Measurements from ENCODE around the gene PKHD1.

PKHD1 gene

GRCh38 chr6:52065621-52066020, 21.8 kb downstream of the PKHD1 start:
- Histone ChIP-seq H3K79me2 (ENCODE audit: insufficient read depth, low read length) (no peaks in the 10 kb centered on the region), H3K4me1 (ENCODE audit: insufficient read depth, low read length, severe bottlenecking) (peaks cover 7% of the 10 kb centered on the region), H3K9ac (ENCODE audit: low read length) (no peak overlapping the region), H3K9me3 (ENCODE audit: low read length) (no peaks in the 10 kb centered on the region), H3K4me2 (ENCODE audit: low read length) (no peak overlapping the region), H3K36me3 (ENCODE audit: insufficient read depth, low read length) (no peaks in the 10 kb centered on the region), H4K20me1 (ENCODE audit: insufficient read depth, low read length) (no peaks in the 10 kb centered on the region), H3K27ac (ENCODE audit: low read depth, low read length, poor library complexity, severe bottlenecking) (no peak overlapping the region), H3K4me3 (ENCODE audit: low read depth, low read length, poor library complexity, severe bottlenecking) (no peak overlapping the region), H3F3A (ENCODE audit: insufficient read depth, low read length) (no peaks in the 10 kb centered on the region), H3K9me2 (ENCODE audit: low read depth, low read length) (no peaks in the 10 kb centered on the region), H3K27me3 (ENCODE audit: insufficient read depth, low read length) (no peaks in the 10 kb centered on the region; the same call in 1 of the 2 replicates), H2AFZ (ENCODE audit: low read length) (no peak overlapping the region)
- no peak for TF ChIP-seq EZH2 (IDR thresholded peaks at IDR 0.05; ENCODE audit: borderline replicate concordance, low read length)
- TF ChIP-seq CTCF (IDR thresholded peaks at IDR 0.05; ENCODE audit: low read length) = no peak

DNA sequence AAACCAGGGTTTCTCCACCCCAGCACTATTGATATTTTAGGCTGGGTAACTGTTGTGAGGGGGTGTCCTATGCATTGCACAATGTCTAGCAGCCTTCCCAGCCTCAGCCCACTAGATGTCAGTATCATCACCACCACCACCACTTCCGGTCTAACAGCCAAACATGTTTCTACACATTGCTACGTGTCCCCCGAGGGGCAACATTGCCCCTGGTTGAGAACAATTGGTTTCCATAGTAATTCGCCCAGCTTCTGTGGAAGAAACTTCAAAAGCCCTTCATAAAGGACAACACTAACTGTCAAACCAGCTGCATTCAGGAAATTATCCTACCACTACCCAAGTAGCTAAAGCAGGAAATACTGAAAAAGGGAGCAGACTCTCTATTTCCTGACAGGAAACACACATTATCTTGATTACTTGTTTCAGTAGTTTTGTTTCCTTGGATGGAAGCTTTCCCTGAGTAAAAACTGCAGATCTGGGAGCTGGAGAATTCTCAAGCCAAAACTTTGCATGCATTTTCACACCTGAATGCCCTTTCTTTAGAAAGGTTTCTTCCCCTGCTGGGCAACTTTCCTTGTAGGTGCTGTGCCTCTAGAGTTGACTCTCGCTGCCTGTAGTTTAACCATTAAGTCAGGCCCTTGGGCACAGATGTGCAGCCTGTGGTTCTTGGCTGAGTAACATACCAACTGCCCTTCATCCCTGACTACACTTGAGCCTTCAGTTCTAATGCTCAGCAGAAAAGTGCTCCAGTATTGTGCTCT, 23.6 kb downstream of the PKHD1 start:
- TF ChIP-seq EZH2 (IDR thresholded peaks at IDR 0.05; ENCODE audit: borderline replicate concordance, low read length) = no peak
- TF ChIP-seq CTCF (IDR thresholded peaks at IDR 0.05; ENCODE audit: low read length) = peak; percentile 75
- H4K20me1 ChIP-seq (ENCODE audit: insufficient read depth, low read length) = no peaks in the 10 kb centered on the region
- peak overlapping the region; percentile 44 for H3K4me3 ChIP-seq (ENCODE audit: low read depth, low read length, poor library complexity, severe bottlenecking)
- H3K9ac ChIP-seq (ENCODE audit: low read length) = no peak overlapping the region
- H3K36me3 ChIP-seq (ENCODE audit: insufficient read depth, low read length) = no peaks in the 10 kb centered on the region
- no peaks in the 10 kb centered on the region for H3K9me2 ChIP-seq (ENCODE audit: low read depth, low read length)
- H3K27ac ChIP-seq (ENCODE audit: low read depth, low read length, poor library complexity, severe bottlenecking) = no peak overlapping the region
- H2AFZ ChIP-seq (ENCODE audit: low read length) = peak overlapping the region; percentile 100
- H3K27me3 ChIP-seq (ENCODE audit: insufficient read depth, low read length) = no peaks in the 10 kb centered on the region; the same call in 1 of the 2 replicates
- H3K4me1 ChIP-seq (ENCODE audit: insufficient read depth, low read length, severe bottlenecking) = peaks cover 7% of the 10 kb centered on the region
- peak overlapping the region; percentile 69 for H3K4me2 ChIP-seq (ENCODE audit: low read length)
- no peaks in the 10 kb centered on the region for H3K9me3 ChIP-seq (ENCODE audit: low read length)
- H3F3A ChIP-seq (ENCODE audit: insufficient read depth, low read length) = no peaks in the 10 kb centered on the region
- H3K79me2 ChIP-seq (ENCODE audit: insufficient read depth, low read length) = no peaks in the 10 kb centered on the region

DNA sequence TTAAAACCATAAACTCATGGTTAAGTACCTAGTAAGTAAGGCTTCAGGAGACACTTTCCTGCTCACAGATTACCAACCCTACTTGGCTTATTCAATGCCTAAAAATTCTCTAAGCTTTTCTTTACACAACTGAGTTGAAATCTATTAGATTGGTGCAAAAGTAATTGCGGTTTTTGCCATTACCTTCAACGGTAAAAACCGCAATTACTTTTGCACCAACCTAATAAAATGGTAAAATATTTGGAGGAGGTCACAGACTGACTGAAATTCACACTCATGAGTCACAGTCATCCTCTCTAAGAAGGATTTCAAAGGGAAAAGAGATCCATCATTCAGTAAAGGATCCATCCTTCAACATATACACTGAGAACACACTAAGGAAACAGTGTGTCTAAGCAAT, 25.9 kb downstream of the PKHD1 start:
- Histone ChIP-seq H3F3A (ENCODE audit: insufficient read depth, low read length) (no peaks in the 10 kb centered on the region), H3K4me3 (ENCODE audit: low read depth, low read length, poor library complexity, severe bottlenecking) (no peak overlapping the region), H3K36me3 (ENCODE audit: insufficient read depth, low read length) (no peaks in the 10 kb centered on the region), H3K79me2 (ENCODE audit: insufficient read depth, low read length) (no peaks in the 10 kb centered on the region), H3K4me2 (ENCODE audit: low read length) (no peak overlapping the region), H3K9ac (ENCODE audit: low read length) (no peak overlapping the region), H2AFZ (ENCODE audit: low read length) (no peak overlapping the region), H3K9me3 (ENCODE audit: low read length) (no peaks in the 10 kb centered on the region), H4K20me1 (ENCODE audit: insufficient read depth, low read length) (no peaks in the 10 kb centered on the region), H3K27me3 (ENCODE audit: insufficient read depth, low read length) (no peaks in the 10 kb centered on the region; the same call in 1 of the 2 replicates), H3K27ac (ENCODE audit: low read depth, low read length, poor library complexity, severe bottlenecking) (no peak overlapping the region), H3K9me2 (ENCODE audit: low read depth, low read length) (no peaks in the 10 kb centered on the region), H3K4me1 (ENCODE audit: insufficient read depth, low read length, severe bottlenecking) (peaks cover 7% of the 10 kb centered on the region)
- no peak for TF ChIP-seq EZH2 (IDR thresholded peaks at IDR 0.05; ENCODE audit: borderline replicate concordance, low read length)
- no peak for TF ChIP-seq CTCF (IDR thresholded peaks at IDR 0.05; ENCODE audit: low read length)

Measured in OCI-LY1 (cell line).